ENCODE results near the gene GPR180.
A peak's percentile ranks its signal among the peaks of the same experiment; 100 is the strongest.
"Not testable (repeated sequence)": the region's sequence is repeated elsewhere in the genome, so short reads cannot be mapped to it uniquely, and the experiment has no call there.

Gene GPR180

DNA sequence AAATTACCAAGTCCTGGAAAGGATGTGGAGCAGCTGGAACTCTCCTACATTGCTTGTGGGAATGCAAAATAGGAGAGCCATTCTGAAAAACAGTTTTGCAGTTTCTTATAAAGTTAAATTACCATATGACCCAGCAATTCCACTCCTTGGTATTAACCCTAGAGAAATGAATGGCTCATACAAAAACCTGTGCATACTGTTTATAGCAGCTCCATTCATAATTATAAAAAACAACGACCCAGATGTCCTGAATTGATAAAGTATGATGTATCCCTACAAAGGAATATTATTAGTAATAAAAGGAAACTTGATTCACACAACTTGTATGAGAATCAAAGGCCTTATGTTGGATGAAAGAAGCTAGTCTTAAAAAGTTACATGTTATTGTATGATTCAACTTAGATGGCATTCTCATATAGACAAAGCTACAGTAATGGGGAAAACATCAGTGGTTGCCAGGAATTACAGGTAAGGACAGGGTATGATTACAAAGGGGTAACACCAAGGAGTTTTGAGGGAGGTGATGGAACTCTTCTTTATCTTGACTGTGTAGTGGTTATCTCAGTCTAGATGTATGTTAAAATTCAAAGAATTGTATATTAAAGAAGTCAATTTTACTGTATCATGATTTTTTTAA lies 35.4 kb downstream of the GPR180 start:
- DNase-seq (ENCODE audit: low read depth), result no peak
- TF ChIP-seq, protein P1, sequence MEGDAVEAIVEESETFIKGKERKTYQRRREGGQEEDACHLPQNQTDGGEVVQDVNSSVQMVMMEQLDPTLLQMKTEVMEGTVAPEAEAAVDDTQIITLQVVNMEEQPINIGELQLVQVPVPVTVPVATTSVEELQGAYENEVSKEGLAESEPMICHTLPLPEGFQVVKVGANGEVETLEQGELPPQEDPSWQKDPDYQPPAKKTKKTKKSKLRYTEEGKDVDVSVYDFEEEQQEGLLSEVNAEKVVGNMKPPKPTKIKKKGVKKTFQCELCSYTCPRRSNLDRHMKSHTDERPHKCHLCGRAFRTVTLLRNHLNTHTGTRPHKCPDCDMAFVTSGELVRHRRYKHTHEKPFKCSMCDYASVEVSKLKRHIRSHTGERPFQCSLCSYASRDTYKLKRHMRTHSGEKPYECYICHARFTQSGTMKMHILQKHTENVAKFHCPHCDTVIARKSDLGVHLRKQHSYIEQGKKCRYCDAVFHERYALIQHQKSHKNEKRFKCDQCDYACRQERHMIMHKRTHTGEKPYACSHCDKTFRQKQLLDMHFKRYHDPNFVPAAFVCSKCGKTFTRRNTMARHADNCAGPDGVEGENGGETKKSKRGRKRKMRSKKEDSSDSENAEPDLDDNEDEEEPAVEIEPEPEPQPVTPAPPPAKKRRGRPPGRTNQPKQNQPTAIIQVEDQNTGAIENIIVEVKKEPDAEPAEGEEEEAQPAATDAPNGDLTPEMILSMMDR (IDR thresholded peaks at IDR 0.05; ENCODE audit: low read depth, low read length, missing control alignments), result no peak
- in situ Hi-C loops (cut with HindIII; ENCODE audit: low sequenced_read_pairs), result no loop called here
- no peak overlapping the region for H3K4me3 ChIP-seq (ENCODE audit: low read depth, low read length)

DNA sequence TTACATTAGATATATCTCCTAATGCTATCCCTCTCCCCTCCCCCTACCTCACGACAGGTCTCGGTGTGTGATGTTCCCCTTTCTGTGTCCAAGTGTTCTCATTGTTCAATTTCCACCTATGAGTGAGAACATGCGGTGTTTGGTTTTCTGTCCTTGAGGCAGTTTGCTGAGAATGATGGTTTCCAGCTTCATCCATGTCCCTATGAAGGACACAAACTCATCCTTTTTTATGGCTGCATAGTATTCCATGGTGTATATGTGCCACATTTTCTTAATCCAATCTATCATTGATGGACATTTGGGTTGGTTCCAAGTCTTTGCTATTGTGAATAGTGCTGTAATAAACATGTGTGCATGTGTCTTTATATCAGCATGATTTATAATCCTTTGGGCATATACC lies 36.0 kb downstream of the GPR180 start:
- in situ Hi-C loops (cut with HindIII; ENCODE audit: low sequenced_read_pairs); DNase-seq (ENCODE audit: low read depth); H3K4me3 ChIP-seq (ENCODE audit: low read depth, low read length): not testable (repeated sequence)

DNA sequence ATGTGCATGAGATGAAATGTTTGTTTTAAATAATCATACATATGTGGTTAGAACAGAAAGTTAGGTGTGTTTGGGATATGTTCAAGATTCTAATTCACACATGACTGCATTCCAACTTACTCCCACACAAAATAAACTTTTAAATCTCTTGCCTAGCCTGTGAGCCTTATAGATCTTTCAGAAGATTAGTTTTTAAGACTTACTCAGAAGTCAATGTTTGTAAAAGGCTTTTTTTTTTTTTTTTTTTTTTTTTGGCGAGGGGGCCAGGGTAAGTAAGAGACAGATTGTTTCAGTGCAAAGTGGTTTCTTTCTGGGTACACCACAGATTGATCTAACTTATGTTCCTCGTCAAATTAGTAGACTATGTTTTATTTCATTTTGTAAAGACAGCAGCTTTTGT lies 39.1 kb downstream of the GPR180 start:
- DNase-seq (ENCODE audit: low read depth), result no peak
- TF ChIP-seq, protein P1 (IDR thresholded peaks at IDR 0.05; ENCODE audit: low read depth, low read length, missing control alignments), result no peak
- no peak overlapping the region for H3K4me3 ChIP-seq (ENCODE audit: low read depth, low read length)
- in situ Hi-C loops (cut with HindIII; ENCODE audit: low sequenced_read_pairs), result no loop called here

DNA sequence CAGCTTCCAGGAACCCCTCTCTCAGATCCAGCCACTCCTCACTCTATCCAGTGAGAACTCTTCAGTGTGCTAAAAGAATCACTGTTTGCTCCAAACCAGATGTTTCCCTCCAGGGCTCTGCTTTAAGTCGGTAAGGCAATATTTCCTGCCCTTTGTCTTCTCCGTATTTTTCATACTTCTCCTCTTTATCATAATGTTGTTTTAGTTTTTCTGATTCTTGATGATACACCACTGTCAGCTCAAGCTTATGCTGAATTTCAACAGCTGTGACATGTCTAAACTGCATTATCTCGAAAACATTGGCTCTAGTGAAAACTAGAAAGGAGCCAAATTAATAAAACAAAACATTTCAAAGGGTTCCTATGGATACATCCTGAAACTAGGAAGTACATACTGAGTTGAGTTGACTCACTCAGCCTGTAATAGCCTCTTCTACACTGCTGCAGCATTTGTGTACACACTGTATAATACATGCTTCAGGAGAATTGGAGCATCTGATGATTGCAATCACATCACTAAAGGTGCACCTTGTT lies 39.8 kb downstream of the GPR180 start:
- peak overlapping the region; percentile 4 for H3K4me3 ChIP-seq (ENCODE audit: low read depth, low read length)
- DNase-seq (ENCODE audit: low read depth), result peak; percentile 50
- in situ Hi-C loops (cut with HindIII; ENCODE audit: low sequenced_read_pairs), result no loop called here
- TF ChIP-seq, protein P1 (IDR thresholded peaks at IDR 0.05; ENCODE audit: low read depth, low read length, missing control alignments), result no peak

DNA sequence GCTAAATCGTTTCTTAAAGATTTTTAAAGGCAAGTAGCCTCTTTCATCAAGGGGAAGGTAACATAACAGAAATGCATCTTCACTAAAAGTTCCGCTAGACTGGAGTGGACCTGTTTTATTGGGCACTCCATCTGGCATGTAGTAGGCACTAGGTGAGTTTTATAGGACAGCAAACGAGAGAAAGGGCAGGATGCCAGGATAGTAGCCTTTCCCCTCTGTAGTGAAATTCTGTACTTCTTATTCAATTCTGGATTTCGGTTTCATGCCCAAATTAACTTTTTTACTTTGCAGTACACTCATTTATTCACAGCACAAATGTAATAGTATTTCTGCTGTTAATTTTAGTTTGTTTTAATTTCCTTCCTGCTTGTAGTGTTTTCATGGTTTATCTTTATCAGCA lies 45.2 kb downstream of the GPR180 start:
- H3K4me3 ChIP-seq (ENCODE audit: low read depth, low read length), result no peak overlapping the region
- DNase-seq (ENCODE audit: low read depth), result no peak
- in situ Hi-C loops (cut with HindIII; ENCODE audit: low sequenced_read_pairs), result no loop called here
- TF ChIP-seq, protein P1 (IDR thresholded peaks at IDR 0.05; ENCODE audit: low read depth, low read length, missing control alignments), result no peak

DNA sequence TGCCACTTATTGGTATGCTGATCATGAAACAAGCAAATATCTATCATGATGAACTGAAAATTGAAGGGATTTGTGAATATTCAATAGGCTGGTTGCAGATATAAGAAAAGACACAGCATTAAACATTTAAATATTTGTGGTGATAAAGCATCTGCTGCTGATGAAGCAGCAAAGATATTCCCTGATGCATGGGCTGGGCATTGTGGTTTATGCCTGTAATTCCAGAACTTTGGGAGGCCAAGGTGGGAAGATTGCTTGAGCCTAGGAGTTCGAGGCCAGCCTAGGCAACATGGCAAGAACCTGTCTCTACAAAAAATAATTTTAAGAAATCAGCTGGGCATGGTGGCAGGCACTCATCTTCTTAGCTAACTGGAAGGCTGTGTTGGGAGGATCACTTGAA lies 54.5 kb downstream of the GPR180 start:
- TF ChIP-seq, protein P1 (IDR thresholded peaks at IDR 0.05; ENCODE audit: low read depth, low read length, missing control alignments), result no peak
- no peak for DNase-seq (ENCODE audit: low read depth)
- no peak overlapping the region for H3K4me3 ChIP-seq (ENCODE audit: low read depth, low read length)
- in situ Hi-C loops (cut with HindIII; ENCODE audit: low sequenced_read_pairs), result no loop called here

DNA sequence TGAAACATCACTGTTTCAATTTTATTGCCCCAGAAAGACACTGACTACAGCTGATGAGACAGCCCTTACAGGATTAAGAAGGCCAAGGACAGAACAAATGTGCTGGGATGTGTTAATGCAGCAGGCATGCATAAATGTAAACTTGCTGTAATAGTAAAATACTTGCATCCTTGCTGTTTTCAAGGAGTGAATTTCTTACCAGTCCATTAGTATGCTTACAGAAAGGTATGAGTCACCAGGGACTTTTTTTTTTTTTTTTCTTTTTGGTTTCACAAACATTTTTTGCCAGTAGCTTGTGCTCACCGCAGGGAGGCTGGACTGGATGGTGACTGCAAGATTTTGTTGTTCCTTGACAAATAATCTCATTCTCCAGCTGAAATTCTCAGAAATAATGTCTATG lies 55.1 kb downstream of the GPR180 start:
- no peak overlapping the region for H3K4me3 ChIP-seq (ENCODE audit: low read depth, low read length)
- peak; percentile 80 for DNase-seq (ENCODE audit: low read depth)
- TF ChIP-seq, protein P1 (IDR thresholded peaks at IDR 0.05; ENCODE audit: low read depth, low read length, missing control alignments), result no peak
- in situ Hi-C loops (cut with HindIII; ENCODE audit: low sequenced_read_pairs), result no loop called here

Data from astrocyte of the cerebellum (primary cell).